Caki2 (cell line): ENCODE data around the gene PXDN. TPM values are rescaled to one million over a fixed set of nuclear protein-coding genes. Genes with fewer than 3 reads are reported as not detected.
"Not testable (repeated sequence)": the region's sequence is repeated elsewhere in the genome, so short reads cannot be mapped to it uniquely, and the experiment has no call there.

Source experiments
- DNase-seq: peaks from one replicate; pipeline ENCODE4 v3.0.0-alpha.2; 2015; ENCODE audit warnings: low read depth
- in situ Hi-C: cut with HindIII; loops from 2 replicates; pipeline ENCODE4 v1.10.0; 2016; ENCODE audit warnings: low sequenced_read_pairs, low pct_unique_long_range_greater_than_20kb, mixed read lengths
- total RNA-seq: library from RNA; depleted of rRNA; stranded (reverse); fragments of >200 nt; shearing (Covaris generic); gene quantifications from 2 replicates; pipeline ENCODE4 v1.2.3, GENCODE V29; 2014; ENCODE audit warnings: low replicate concordance

Gene PXDN
- total RNA-seq, 1 experiment from 2014 or later = 131 TPM

GRCh38 chr2:1681017-1681318 lies 63.3 kb downstream of the PXDN start:
- in situ Hi-C loops = no loop called here
- no peak for DNase-seq

- DNase-seq = no peak
- in situ Hi-C loops = no loop called here
Observed at GRCh38 chr2:1680222-1681016, 63.9 kb downstream of the PXDN start.

- DNase-seq, in situ Hi-C loops: not testable (repeated sequence)
Observed at GRCh38 chr2:1679488-1680039, 64.8 kb downstream of the PXDN start.

- in situ Hi-C loops, DNase-seq: not testable (repeated sequence)
Observed at GRCh38 chr2:1679065-1679464, 65.2 kb downstream of the PXDN start.

- DNase-seq = no peak
- in situ Hi-C loops = no loop called here
Observed at GRCh38 chr2:1678609-1679008, 65.7 kb downstream of the PXDN start.

- in situ Hi-C loops = no loop called here
- DNase-seq = no peak
Observed at GRCh38 chr2:1677821-1678165, 66.5 kb downstream of the PXDN start.

GRCh38 chr2:1676913-1677820 lies 67.1 kb downstream of the PXDN start:
- no peak for DNase-seq
- in situ Hi-C loops = no loop called here

- in situ Hi-C loops = no loop called here
- DNase-seq = no peak
Observed at GRCh38 chr2:1676091-1676912, 68.0 kb downstream of the PXDN start.

GRCh38 chr2:1675633-1676032 lies 68.7 kb downstream of the PXDN start:
- DNase-seq = peak; percentile 93
- in situ Hi-C loops = no loop called here

GRCh38 chr2:1674766-1675397 lies 69.4 kb downstream of the PXDN start:
- in situ Hi-C loops = no loop called here
- no peak for DNase-seq

- in situ Hi-C loops = no loop called here
- no peak for DNase-seq
Observed at GRCh38 chr2:1674276-1674675, 70.0 kb downstream of the PXDN start.

GRCh38 chr2:1673160-1673944 lies 71.0 kb downstream of the PXDN start:
- in situ Hi-C loops = no loop called here
- no peak for DNase-seq

GRCh38 chr2:1672738-1673137 lies 71.6 kb downstream of the PXDN start:
- no peak for DNase-seq
- in situ Hi-C loops = no loop called here

- in situ Hi-C loops = no loop called here
Observed at GRCh38 chr2:1671916-1672315, 72.4 kb downstream of the PXDN start.

GRCh38 chr2:1670636-1671035 lies 73.7 kb downstream of the PXDN start:
- in situ Hi-C loops = no loop called here
- DNase-seq = no peak

More at GRCh38 chr2:1671916-1672315, 72.4 kb downstream of the PXDN start:
- no peak for DNase-seq

- in situ Hi-C loops = no loop called here
- no peak for DNase-seq
Observed at GRCh38 chr2:1665761-1666505, 78.4 kb downstream of the PXDN start.

- in situ Hi-C loops = no loop called here
- DNase-seq = no peak
Observed at GRCh38 chr2:1664698-1665097, 79.6 kb downstream of the PXDN start.
